ENCODE data around the gene RPL29.

Gene RPL29

DNA sequence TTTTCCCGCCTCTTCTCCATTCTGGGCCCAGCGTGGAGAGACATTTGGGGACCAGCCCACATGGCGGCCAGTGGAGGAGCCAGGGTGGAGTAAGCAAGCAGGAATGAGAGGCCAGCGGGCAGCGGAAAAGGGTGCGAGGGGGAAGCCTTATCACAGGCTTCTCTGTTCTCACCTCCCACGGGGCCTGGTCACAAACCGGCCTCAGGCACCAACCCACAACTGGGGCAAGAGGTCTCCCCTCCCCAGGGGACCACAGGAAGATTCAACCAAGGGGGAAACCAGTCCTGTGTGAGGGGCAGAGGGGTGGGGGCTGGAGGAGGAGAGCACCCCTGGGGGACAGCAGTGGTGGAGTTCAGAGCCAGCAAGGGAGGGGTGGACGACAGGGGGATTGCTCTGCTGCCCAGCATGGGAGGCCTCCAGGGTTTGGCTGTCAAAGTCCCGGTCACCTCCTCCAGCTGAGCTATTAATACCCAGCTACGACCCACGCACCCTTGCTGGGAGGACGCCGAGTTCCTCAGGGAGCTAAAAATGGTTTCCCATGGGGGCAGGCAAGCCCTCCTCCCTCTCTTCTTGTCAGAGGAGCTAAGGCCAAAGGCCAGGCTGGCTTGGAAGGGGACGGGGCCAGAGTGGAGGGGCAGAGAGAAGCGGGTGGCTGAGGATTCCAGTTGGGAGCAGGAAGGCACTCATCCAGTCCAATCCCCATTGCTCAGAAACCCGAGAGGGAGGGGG, 23.8 kb upstream of the RPL29 start:
- POLR2A ChIA-PET = no interaction called here
- CTCF ChIA-PET = interaction anchor here (1.1 to 1.4 kb wide), 2 partner anchors 17 to 37 kb away, joined by 3 read pairs; partner anchors contain the start of gene DUSP7
- no peak overlapping the region for H3K4me3 ChIP-seq (ENCODE audit: low read depth, low read length)
- TF ChIP-seq, protein P1, sequence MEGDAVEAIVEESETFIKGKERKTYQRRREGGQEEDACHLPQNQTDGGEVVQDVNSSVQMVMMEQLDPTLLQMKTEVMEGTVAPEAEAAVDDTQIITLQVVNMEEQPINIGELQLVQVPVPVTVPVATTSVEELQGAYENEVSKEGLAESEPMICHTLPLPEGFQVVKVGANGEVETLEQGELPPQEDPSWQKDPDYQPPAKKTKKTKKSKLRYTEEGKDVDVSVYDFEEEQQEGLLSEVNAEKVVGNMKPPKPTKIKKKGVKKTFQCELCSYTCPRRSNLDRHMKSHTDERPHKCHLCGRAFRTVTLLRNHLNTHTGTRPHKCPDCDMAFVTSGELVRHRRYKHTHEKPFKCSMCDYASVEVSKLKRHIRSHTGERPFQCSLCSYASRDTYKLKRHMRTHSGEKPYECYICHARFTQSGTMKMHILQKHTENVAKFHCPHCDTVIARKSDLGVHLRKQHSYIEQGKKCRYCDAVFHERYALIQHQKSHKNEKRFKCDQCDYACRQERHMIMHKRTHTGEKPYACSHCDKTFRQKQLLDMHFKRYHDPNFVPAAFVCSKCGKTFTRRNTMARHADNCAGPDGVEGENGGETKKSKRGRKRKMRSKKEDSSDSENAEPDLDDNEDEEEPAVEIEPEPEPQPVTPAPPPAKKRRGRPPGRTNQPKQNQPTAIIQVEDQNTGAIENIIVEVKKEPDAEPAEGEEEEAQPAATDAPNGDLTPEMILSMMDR (IDR thresholded peaks at IDR 0.05; ENCODE audit: insufficient read depth, low read length, missing control alignments) = no peak
- DNase-seq (ENCODE audit: low read depth, low spot score) = no peak

DNA sequence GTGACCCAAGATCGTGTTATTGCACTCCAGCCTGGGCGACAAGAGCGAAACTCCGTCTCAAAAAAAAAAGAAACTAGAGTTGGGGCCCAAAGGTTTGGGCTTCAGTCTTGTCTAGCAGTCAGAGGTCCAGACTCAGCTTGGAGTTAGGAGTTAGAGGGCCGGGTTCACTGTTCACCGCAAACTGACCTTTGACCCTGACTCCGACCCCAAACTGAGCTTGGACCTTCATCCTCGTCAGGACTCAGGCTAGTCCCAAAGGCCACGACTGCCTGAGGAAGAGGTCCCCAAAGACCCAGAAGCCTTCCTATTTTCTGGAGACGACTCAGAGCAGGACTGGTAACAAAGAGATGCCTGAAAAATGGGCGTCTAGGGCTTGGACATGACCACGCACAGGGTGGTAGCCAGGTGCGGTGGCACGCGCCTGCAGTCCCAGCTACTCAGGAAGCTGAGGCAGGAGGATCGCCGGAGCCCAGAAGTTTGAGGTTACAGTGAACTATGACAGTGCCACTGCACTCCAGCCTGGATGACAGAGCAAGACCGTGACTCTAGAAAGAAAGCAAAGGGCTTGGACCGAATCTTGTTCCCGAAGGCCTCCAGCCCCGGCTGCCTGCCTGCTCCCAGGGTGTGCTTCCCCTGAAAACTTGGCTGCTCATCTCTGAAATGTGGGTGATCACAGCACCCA, 22.8 kb upstream of the RPL29 start:
- TF ChIP-seq, protein P1 (IDR thresholded peaks at IDR 0.05; ENCODE audit: insufficient read depth, low read length, missing control alignments) = no peak
- DNase-seq (ENCODE audit: low read depth, low spot score) = no peak
- ChIA-PET POLR2A (interaction anchor here (0.7 kb wide), 1 partner anchor 26 kb away, joined by 3 read pairs; no protein-coding TSS in a partner anchor), CTCF (interaction anchor here (1.1 to 9.5 kb wide), 3 partner anchors 16 to 38 kb away, joined by 3 to 99 read pairs (median 3); partner anchors contain the start of gene DUSP7)
- no peak overlapping the region for H3K4me3 ChIP-seq (ENCODE audit: low read depth, low read length)

DNA sequence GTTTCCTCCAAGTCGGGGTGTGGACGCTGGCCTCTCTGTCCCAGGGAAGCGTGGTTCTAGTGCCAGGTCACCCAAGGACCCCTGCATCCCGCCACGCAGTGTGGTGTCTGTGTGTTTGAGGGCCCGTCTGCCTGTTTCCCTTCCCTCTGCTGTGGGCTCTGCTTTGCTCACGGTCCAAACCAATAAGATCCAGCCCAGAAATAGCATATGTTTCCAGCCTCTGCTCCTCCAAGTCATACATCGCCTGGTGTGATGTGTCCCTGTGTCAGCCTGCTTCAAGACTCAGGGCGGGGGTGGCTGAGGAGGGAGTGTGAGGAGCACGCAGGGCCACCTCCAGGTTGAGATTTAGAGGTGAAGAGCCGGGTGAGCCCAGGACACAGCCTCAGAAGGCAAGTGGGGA, 21.9 kb upstream of the RPL29 start:
- DNase-seq (ENCODE audit: low read depth, low spot score) = no peak
- TF ChIP-seq, protein P1 (IDR thresholded peaks at IDR 0.05; ENCODE audit: insufficient read depth, low read length, missing control alignments) = no peak
- H3K4me3 ChIP-seq (ENCODE audit: low read depth, low read length) = no peak overlapping the region
- ChIA-PET POLR2A (no interaction called here), CTCF (interaction anchor here (9.5 to 18.2 kb wide), 3 partner anchors 15 to 126 kb away, joined by 99 to 779 read pairs (median 725); no protein-coding TSS in a partner anchor)

DNA sequence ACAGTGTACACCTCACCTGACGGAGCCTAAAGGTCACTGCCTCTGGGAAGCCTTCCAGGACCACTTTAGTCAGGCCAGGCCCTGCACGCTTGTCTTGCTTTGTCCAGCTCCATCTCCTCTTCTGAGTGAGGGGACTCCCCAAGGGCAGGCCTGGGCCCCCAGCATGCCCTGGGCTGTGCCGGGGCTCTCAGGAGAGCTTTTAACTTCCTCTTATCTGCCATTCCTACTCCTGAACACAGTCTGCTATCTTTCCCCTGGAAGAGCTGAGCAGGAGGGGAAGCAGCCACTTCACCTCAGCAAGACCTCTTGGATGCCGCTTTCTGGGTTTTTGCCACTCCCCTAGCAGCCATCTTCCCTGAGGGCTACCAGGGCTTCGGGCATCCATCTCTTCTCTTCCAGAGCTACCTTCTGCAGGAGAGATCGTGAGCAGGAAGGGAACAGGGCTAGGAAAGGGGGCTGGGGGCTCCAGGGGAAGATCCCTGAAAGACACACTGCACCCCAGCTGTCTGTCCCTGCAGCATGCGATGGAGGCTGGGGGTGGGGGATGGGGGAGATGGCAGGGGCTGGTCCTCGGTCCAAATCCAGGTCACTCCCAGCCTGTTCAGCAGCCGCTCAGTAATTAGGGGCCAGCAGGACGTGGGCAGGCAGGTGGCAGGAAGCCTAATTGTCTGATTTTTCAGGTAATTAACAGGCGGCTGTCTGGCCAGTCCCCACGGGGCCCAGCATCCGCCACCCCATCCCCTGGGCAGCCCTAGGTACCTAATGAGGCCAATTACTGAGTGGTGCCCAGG, 19.9 kb upstream of the RPL29 start:
- CTCF ChIA-PET = interaction anchor here (1.0 to 18.2 kb wide), 7 partner anchors 7 to 128 kb away, joined by 4 to 779 read pairs (median 21); no protein-coding TSS in a partner anchor
- POLR2A ChIA-PET = no interaction called here
- TF ChIP-seq, protein P1 (IDR thresholded peaks at IDR 0.05; ENCODE audit: insufficient read depth, low read length, missing control alignments) = no peak
- DNase-seq (ENCODE audit: low read depth, low spot score) = no peak
- H3K4me3 ChIP-seq (ENCODE audit: low read depth, low read length) = no peak overlapping the region

DNA sequence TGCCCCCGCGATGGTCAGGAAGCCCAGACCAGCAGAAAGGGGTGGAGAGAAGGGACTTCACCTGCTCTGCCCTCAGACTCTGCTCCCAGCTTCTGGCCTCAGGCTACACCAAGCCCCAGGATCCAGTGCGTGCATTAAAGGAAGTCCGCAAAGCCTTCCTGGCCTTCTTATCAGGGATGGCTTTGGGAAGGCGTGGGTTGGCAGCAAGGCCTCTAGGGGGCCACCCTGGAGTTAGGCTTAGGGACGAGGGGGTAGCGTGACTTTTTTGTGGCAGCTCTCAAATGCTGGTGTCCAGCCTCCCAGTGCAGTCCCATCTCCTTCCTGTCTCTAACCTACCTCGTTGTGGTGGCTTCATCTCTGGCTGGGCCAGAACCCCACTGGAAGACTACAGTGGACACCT, 18.9 kb upstream of the RPL29 start:
- TF ChIP-seq, protein P1 (IDR thresholded peaks at IDR 0.05; ENCODE audit: insufficient read depth, low read length, missing control alignments) = peak; percentile 49
- ChIA-PET POLR2A (no interaction called here), CTCF (interaction anchor here (1.0 to 18.2 kb wide), 7 partner anchors 8 to 129 kb away, joined by 4 to 779 read pairs (median 21); no protein-coding TSS in a partner anchor)

More for the DNA sequence above, 18.9 kb upstream of the RPL29 start:
- no peak for DNase-seq (ENCODE audit: low read depth, low spot score)
- no peak overlapping the region for H3K4me3 ChIP-seq (ENCODE audit: low read depth, low read length)
